ENCODE data around the gene IRX1. TPM values are rescaled to one million over a fixed set of nuclear protein-coding genes. Genes with fewer than 3 reads are reported as not detected.

The IRX1 gene
- total RNA-seq, 1 experiment from 2014 or later = not detected

DNA sequence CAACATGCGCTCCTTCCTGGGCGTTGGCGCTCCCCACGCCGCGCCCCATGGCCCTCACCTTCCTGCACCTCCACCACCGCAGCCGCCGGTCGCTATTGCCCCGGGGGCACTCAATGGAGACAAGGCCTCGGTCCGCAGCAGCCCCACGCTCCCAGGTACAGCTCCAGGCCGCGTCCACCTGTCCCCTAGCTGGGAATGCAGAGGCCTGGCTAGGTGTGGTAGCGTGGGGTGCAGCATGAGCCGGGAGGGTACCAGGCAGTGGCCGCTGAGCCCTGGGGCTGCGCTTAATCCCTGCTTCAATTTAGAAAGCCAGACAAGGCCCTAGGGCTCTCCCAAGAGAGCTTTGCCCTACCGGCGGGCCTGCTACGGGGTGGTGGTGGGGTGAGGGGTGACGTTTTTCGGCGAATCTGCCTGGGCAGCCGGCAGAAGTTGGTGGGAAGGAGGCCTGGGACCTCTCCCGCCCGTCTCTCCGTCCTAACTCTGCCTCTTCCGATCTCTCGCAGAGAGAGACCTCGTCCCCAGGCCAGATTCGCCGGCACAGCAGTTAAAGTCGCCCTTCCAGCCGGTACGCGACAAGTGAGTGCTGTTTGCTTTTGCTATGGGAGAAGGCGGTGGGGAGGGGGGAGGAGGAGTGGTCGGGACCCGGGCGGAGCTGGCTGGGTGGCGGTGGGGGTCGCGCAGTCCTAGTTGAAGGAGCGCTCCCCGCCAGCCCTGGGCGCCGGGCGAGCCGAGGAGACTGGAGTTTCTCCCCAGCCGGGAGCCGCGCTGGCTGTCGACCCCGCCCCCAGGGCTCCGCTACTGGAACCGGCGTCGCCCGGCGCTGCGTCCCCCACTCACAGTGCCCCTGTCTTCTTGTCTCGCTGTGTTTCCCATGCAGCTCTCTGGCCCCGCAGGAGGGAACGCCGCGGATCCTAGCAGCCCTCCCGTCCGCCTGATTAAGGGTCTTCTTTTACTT, 4.8 kb downstream of the IRX1 start:
- no peak for DNase-seq (ENCODE audit: low read depth)

DNA sequence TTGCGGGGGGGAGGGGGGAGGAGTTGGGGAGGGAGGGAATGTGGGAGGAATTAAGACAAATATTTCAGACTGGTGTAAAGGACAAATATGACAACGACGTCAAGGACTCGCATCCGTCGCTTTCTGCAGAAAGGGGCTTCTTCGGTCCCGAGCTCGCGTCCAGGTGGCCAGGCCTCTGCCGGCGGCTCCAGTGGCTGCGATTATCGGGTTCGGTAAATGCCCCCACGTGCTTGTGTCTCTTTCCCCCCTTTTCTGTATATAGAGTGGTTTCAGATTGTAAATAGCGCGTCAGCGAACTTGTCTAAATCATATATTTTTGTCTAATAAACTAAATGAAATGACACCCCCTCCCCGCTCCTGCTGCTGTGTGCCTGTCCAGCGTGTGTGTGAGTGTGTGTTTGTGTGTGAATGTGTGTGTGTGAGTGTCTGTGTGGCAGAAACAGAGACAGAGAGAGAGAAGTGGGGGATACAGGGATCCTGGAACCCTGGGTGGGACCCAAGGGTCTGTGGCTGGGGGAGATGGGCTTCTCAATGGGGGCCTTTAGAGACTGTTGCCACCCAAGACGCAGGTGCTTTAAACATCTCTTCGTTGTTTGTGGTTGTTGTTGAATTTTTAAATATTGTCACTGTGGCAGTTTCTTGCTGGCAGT, 5.6 kb downstream of the IRX1 start:
- DNase-seq (ENCODE audit: low read depth) = no peak

DNA sequence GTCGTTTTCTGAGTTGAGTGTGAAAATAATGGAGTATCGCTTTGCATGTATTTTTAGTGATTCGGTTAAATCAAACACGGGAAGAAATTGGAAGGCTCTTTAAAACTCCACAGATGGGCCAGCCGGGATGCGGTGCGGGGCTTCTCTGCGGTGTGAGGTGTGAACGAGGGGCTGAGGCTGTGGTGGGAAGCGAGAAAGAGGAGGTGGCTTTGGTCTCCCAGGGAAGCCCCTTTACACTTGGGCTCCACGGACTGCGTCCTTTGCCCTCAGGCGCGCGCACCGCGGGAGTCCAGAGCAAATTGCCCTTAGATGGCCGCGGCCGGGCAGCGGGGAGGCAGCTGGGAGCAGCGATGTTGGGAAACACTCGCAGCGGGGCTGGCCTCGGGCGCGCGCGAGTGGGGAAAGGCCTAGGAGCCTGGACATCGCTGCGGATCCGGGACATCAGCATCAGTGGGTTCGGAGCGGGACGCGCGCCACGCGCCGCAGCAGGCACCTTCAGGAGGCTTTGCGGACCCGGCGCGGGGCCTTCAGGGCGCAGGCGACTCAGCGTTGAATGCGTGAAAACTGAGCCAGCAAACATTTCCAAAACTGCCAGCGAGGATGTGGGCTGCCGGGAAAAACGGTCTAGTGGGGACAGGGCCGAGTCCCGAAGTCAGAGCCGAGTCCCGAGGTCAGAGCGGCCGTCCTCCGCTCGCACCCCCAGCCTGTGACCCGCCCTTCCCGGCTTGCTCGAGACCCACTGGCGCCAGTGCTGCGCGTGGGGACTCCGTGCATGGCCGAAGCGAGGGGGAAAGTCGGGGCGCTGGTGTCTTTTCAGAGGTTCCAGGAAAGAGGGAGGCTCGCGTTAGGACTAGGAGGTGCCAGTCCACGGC, 6.5 kb downstream of the IRX1 start:
- no peak for DNase-seq (ENCODE audit: low read depth)

DNA sequence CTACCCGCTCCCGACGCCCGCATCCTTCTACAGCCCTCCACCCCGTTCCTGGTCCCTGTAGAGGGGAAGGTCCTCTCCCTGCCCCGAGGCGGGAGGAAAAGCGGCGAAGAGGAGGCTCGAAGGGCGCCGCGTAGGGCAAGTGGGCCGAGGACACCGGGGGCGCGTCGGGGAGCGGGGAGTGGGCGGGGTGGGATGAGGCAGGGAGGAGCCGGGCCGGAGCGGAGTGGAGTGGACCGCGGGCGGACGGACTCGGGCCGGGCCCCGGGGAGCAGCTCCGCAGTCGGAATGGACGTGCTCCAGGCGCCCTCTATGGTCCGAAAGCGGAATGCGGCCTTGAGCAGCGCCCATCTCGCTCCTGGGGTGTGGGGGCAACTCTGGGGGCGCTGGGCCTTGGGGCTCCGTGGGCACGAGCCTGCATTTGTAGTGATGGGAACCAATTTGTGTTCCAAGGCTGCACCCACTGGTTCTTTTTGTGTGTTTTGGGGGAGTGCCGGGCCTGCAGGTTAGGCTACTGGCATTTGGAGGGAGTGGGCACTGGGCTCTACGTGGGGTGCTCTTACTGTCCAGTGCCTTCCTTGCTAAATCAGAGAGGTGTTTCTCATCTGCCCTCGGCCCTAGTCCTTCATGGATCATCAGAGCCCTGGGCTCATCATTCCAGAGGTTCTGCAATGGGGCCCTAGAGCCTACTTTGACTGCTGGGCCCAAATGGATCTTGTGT, 7.3 kb downstream of the IRX1 start:
- no peak for DNase-seq (ENCODE audit: low read depth)

DNA sequence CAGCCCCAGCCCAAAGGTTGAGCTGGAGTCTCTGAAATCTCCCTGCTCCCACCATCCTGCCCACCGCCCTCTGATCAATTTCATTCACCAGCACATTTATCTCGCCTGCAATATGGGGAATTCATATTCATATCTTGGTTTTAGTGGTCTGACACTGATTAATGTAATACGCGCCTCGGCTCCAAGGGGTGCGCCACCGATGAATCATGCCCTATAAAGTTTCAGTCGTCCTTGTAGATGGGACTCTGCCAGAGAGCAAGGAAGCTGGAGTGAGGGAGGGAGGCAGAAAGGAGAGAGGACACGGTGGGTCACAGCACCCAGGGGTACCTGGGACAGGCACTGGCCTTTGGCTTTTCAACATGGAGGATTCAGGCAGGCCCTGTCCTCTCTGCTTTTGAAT, 8.9 kb downstream of the IRX1 start:
- DNase-seq (ENCODE audit: low read depth) = no peak

DNA sequence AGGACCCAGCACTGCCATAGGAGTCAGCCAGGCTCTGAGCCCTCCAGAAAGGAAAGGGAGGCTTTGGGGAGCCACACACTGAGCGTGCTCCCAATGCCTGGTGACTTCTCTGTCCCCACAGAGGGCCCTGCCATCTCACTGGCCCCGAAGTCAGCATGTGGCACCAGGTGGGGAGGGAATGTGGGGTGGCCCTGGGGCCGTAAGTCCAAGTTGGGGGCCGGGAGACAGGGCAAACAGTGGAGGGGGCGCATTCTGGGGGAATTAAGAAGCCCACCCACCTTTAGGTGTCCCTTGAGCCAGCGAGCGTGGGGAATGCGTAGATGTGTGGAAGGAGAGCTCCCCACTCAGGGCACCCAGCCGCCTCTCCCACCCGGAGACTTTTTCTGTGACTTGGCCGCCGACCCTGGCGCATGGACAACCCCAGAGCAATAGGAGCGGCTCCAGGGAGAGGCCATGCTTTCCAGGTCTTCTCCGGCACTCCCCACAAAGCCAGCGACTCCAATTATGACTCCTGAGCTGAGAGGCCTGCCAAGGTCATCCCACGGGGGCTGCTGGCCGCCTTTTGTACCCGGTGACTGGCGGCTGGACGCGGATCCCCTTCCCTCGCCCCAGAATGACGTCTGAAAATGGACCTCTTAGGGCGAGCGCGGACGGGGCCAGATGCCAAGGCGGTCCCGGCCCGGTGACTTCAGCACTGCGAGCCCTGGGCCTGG, 9.8 kb downstream of the IRX1 start:
- DNase-seq (ENCODE audit: low read depth) = no peak

DNA sequence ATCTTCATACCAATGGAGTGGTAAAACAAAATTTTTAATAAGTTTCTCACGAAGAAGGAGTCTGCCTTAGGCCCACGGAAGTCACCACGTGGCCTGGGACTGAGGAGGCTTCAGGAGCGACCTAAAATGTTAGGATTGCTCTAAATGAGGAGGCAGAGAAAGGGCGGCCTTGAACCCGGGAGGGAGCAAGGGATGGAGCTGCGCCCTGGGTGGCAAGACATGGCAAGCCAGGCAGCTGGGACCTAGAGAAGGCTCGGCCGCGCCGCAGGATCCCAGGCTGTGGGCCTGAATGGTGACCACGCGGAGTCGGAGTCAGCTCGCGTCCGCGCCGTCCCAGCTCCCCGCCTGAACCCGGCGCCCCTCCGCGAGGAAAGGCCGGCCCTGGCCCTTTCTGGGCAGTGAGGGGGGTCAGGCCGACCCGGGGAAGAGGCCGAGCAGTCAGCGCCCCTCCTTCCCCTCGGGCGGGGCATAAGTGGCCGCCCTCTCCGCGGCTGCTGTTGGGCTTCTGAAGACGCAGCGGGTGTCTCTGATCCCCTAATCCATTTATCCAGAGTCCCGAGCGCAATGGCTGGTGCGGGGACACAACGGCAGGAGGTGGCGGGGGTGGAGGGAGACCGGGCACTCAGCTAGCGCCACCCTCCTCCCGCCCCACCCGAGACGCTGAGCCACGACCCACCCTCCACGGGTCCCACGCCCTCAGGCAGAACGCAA, 10.6 kb downstream of the IRX1 start:
- DNase-seq (ENCODE audit: low read depth) = no peak

DNA sequence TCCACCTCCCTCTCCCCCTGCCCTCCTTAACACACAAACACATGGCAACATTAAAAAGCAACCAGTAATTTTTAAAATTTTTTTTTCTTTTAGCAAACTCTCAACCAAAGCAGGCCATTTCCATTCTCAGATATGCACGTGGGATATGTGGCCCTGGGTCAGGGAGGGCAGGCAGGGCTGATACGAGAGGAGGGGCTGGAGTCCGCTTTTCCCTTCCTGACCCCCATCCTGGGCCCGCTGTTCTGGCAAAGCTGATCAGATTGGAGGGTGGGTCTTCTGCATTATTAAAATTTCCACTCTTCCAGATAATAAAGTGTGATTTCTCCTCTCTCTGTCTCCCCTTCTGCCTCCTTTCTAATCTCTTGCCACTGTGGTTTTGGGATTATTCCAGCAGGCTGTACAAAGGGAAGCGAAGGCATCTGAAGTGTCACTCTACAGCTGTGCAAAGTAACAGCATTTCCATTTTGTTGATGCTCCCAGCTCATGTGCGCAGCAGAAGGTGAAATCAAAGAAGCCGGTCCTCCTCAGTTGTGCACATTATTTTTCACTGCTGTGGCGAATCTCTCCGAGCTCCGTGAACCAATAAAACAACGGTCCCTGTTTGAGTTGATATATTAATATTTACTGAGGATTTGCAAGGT, 12.0 kb downstream of the IRX1 start:
- DNase-seq (ENCODE audit: low read depth) = no peak

DNA sequence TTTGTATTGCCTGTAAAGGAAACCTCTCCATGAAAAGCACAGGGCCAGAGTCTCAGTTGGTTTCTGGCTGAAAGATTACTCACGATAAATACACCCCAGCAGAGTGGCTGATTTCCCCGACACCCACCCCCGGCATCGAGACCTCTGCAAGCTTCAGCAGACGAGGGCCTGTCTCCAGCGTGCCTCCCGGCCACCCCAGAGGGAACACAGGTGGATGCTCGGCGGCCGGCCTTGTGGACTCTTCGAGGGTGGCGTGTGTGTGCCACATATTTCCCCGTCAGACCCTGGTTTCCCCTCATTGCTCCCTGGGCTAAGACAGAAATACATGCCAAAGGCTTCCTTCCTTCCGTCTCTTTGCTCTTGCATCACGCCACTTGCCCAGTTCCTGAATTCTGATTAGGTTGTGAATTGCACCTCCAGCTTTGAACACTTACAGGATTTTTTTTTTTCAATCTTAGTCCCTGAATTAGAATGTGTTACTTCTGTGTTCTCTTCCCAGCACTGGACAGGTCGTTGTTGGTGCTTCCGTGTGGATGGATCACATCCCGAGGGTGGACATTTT, 13.6 kb downstream of the IRX1 start:
- no peak for DNase-seq (ENCODE audit: low read depth)

DNA sequence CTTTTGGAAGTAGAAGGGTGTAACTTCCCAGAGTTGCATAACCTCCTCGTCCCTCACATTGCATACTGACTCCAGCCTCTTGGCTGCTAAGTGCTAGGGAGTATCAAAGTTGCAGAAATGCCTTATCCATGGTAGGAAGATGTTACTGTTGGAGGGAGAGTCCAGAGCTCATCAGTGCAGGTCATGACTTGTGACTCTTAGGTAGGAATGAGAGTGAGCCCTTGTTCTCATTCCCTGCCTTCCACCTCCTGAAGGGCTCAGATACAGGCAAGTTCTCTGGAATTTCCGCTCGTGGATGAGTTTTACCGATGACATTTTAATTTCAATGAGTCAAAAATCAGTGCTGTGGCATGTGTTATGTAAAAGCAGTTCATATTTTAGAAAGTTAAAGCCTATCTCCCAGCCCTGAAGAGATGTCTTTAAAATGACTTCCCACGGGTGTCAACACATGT, 17.0 kb downstream of the IRX1 start:
- DNase-seq (ENCODE audit: low read depth) = no peak

DNA sequence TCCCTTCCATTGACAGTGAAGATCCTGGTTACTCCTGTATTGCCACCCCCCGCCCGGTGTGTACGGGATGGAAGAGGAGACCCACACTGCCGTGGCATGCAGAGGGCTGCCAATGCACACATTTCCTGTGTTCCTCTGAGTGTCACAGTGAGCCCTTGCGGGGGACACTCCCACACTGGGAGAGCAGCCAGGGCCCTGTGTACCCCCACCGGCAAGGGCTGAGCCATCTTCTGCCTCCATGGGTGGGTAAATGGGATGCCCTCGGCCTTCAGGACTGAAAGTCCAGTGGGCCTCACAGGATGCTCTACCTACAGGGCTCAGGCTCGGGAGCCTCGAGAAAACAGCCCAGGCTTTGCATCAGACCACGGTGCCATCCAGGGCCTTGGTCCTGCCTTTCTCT, 18.1 kb downstream of the IRX1 start:
- no peak for DNase-seq (ENCODE audit: low read depth)

DNA sequence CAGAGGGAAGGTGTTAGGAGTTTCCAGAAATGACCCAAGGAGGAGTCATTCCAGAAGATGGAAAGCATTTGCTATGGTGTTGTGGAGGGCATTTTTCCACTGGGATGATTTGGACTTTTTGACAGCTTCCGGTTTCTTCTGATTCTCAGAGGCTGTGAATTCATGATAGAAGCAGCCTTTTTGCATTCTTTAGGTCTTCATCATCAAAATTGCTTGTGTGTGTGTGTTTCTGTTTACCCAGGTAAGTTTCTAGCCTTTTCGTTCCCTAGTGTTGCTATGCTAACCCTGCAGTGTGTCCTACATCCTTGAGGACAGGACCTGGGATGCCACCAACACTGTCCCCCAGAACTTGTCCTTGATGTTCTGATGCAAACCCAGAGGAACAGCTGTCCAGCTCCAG, 19.6 kb downstream of the IRX1 start:
- no peak for DNase-seq (ENCODE audit: low read depth)

DNA sequence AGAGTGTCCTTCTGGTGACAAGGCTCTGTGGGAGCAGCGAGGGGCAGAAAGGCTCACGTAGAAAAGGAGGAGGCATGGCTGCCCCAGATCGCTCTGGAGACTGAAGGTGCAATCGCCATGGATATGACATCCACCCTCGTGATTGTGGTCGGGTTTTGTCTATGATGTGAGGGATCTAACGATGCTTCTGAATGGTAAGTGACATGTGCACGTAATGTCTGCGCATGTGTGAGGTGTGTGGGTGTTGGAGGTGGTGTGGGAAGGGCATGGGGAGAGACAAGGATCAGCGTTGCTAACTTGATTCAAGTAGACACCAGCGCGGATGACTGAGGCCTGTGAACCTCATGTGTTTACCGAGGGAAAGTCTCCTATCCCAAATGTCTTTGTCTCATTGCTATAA, 20.2 kb downstream of the IRX1 start:
- no peak for DNase-seq (ENCODE audit: low read depth)

DNA sequence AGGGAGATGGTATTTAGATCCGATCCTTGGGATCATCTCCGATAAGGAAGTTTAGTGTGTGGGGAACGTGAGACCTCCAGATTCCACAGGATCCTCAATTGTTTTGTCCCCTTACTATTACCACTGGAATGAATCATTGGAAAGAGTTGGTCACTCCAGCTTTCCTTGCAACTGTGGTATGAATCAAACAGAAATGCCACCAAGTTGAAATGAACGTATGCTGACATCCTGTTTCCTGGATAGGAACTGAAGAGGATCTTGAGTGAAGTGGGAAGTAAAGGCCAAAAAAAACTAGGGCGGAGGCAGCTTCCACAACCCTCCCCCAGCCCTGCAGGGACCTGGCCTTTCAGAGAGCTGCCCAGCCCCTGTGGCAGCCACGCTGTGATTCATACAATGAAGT, 23.9 kb downstream of the IRX1 start:
- DNase-seq (ENCODE audit: low read depth) = no peak

DNA sequence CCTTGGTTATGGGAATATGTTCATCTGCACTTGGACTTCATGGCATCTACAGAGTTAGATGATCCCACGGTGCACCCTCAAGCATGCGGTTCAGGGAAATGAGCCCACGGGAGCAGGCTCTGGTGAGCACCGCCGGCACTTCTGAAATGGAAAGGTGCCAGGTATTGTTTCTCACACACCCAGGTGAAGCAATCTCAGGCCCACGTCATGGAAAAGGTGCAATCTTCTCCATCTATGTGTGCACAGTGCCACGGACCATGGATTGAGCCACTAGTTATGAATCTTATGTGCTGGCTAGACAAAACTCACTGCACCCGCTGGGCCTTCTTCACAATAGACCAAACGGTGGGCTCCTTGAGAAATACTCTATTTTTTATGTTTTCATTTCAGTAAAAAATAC, 27.3 kb downstream of the IRX1 start:
- DNase-seq (ENCODE audit: low read depth) = no peak

DNA sequence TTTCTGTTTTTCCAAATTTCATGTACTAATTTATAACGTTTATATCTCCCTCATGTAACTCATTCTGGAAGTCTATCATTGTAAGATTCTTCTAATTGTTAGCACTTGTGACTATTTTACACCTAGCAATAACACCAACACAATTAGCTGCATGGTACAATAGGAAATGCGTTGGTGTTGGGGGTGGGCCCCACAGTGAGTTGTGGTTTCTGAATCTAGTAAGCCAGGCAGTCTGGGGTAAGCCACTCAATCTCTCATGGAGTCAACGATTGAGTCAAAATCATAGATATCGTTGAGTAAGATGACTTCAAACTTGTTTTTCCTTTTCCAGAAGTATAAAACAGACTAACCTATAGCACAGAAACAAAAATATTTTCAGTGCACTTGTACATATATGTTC, 30.0 kb downstream of the IRX1 start:
- DNase-seq (ENCODE audit: low read depth) = no peak

DNA sequence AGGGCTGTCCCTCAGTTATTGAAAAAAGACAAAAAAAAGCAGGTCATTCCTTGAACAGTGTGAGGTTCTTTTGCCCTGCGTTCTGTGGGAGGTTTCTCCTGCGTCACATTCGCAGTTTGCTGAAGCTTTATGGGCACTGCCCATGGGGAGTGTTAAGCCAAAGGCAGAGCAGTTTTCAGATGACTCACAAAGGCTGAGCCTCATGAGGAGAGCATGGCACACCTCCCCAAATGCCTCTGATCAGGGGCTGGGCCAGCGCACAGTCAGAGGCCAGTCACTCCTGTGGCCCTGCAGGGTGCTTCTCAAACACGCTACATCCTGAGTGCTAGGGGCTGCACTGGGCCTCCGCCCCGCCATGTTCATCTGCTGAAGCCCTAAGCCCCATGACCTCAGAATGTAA, 38.4 kb downstream of the IRX1 start:
- no peak for DNase-seq (ENCODE audit: low read depth)

DNA sequence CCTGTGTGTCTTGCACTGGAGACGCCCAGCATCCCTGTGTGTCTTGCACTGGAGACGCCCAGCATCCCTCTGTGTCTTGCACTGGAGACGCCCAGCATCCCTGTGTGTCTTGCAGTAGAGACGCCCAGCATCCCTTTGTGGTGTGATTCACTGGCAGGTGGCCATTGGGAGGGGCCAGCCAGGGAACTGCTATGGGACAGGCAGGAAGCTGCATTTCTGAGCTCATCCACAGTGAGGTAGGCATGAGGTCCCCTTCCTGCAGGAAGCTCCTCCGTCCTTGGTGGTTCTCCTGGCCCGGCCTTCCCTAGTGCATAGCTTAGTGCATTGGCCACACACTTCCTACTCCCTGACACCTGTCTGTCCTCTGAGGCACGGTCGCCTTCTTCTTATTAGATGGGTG, 43.5 kb downstream of the IRX1 start:
- no peak for DNase-seq (ENCODE audit: low read depth)

DNA sequence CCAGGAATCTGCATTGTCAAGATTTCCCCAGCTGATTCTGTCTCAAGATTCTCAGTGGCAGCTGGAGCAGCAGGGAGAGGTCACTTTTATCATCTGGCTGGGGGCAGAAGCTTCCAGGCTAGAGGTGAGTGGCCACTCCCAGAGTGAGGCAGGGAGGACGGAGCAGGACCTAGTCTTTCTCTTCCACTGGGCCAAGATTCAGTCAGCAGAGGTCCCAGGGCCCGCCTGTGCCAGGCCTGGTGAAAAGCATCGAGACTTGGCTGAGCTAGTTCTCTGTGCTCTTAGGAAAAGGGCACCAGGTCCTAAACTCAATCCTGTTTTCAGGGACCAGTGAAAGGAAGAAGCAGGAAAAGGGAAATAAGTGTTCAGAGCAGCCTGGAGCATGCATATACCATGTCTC, 46.6 kb downstream of the IRX1 start:
- no peak for DNase-seq (ENCODE audit: low read depth)

Data from LHCN-M2 (cell line).